NOMO-1 treated with DMSO at 0.1 percent for 48 hours (cell line): ENCODE measurements around the gene CABP4.

ENCODE experiments used
- DNase-seq: peaks from one replicate; lab custom pipeline; 2025; ENCODE audit not compliant: unreplicated experiment; lab: John Stamatoyannopoulos, UW

CABP4 gene

DNA sequence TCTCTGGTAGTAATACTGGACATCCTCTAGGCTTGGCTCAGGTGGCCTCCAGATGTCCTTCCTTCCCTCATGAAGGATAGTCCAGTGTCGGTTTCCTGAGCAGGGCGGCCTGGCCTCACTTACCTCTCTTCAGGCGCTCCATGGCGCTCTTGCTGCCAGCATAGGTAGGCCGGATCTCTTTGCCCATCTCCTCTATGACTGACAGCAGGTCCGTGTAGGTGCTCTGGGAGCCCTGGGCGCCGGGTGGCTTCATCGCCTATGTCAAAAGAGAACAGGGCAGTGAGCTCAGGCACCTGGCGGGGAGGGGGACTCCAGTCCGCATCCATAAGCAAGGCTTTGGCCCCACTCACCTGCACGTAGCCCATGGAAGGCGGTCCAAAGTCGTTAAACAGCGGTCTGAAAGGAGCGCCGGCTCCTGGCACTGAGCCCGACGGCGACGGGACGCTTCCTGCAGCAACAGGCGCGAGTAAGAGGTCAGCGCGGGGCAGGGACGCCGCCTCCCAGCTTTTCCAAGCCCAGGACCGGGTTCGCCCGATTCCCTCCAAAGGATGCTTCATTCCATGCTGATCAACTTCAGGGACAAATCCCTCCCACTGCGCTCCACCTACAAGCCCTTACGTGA is 52.2 kb downstream of the CABP4 start:
- DNase-seq = no peak

- DNase-seq = peak; percentile 98
Observed at GRCh38 chr11:67507864-67508485, 52.8 kb downstream of the CABP4 start, which contains the start of gene CDK2AP2. TSS of gene CDK2AP2 (minus strand) at chr11:67508162. CDS start at chr11:67508082, 80 bp downstream.

- DNase-seq = peak; percentile 92
Observed at GRCh38 chr11:67508486-67509121, 53.5 kb downstream of the CABP4 start.

DNA sequence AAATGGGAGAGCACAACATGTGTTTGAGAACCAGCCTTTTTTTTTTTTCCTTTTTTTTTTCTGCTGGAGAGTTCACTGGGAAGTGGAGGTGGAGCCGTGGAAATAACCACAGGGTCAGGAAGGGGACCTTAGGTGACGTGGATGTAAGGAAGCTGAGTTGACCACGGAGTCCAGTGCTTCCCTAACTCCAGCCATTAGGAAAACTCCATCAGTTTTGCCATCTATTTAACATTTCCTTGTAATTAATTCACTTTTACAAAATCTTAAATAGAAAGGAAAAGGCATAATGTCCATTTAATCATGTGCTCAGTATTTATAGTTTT is 54.8 kb downstream of the CABP4 start:
- DNase-seq = no peak
